GM19025 (cell line): ENCODE results near the gene APOBEC3B.
"Not testable (repeated sequence)": the region's sequence is repeated elsewhere in the genome, so short reads cannot be mapped to it uniquely, and the experiment has no call there.

Experiments used
- ATAC-seq: cut with Tn5 transposase; IDR thresholded peaks from one replicate; pipeline ENCODE4 v1.9.1; 2021; ENCODE audit warnings: mild to moderate bottlenecking, low read depth, moderate library complexity; ENCODE audit not compliant: unreplicated experiment

The APOBEC3B gene

DNA sequence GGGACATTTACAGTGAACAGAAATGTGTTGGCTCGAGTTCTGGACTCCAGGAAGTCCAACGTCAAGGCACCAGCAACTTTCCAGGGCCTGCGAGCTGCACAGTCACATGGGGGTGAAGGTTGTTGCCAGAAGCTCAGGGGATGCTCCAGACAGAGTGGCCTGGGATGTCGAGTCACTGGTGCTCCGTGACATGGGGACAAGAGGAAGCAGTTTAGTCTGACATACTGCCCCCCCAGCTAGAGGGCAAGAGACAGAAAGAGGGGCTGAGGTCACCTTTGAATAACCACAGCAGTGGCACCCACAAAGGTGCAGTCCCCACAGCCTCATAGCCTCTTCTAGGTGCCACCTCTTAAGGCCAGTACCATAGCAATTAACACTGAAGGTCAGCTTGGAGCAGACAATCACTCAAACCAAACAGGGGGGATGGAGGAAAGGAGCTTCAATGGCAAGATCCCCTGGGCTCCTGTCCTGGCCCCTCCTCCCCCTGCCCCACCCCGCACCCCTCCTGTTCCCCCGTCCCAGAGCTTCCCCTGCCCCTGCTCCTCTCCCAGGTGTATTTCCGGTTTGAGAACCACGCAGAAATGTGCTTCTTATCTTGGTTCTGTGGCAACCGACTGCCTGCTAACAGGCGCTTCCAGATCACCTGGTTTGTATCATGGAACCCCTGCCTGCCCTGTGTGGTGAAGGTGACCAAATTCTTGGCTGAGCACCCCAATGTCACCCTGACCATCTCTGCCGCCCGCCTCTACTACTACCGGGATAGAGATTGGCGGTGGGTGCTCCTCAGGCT is 42.6 kb downstream of the APOBEC3B start:
- ATAC-seq: no peak

DNA sequence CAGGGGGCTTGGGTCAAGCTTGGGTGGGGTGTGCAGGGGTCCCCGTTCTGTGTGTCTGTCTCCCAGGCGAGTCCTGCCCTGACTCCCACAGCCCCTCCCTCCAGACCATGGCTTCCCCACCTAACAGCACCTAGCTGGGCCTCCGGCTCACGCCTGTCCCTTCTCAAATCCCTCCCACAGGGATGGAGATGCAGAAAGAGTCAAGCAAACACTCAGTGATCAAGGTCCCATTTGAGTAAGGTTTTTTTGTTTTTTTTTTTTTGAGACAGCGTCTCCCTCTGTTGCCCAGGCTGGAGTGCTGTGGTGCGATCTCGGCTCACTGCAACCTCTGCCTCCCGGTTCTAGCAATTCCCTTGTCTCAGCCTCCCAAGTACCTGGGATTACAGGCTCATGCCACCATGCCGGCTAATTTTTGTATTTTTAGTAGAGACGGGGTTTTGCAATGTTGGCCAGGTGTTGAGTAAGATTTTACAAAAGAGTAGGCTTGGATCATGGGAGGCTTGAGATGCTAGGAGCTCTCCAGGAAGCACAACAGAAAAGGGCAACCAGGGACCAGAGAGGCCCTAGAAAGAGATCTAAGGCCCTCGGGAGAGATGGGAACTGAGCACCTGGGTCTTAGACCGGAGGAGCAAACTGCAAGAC is 44.5 kb downstream of the APOBEC3B start:
- ATAC-seq: no peak

DNA sequence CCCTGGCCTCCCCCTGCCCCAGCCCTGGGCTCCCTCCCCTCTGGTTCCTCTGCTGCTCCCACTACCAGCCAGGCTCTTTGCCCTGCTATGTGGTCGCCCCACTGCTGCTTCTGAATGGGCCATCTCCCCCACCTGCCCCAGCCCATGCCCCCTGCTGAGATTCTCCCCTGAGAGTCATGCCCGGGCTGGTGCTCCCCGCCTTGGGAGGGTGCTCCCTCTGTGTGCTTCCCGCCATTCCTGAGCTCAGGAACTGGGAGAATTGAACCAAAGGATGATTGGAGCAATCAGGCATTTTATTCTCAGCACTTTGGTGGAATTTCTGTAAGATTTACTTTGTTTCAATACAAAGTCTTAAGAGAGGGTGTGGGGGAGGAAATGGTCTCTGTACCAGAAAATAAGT is 45.6 kb downstream of the APOBEC3B start:
- ATAC-seq: no peak

DNA sequence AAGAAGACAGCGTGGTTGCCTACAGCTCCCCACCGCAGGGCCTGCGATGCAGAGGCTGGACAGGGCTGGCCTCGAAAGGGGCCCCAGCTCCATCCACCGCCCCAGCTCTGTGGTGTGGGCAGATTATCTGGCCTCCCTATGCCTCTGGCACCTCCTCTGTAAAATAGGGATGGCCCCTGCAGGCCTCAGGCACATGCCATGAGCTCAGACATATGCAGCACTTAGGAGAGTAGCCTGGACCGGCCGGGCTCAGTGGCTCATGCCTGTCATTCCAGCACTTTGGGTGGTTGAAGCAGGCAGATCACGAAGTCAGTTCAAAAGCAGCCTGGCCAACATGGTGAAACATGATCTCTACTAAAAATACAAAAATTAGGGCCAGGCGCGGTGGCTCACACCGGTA is 46.1 kb downstream of the APOBEC3B start:
- ATAC-seq: no peak

DNA sequence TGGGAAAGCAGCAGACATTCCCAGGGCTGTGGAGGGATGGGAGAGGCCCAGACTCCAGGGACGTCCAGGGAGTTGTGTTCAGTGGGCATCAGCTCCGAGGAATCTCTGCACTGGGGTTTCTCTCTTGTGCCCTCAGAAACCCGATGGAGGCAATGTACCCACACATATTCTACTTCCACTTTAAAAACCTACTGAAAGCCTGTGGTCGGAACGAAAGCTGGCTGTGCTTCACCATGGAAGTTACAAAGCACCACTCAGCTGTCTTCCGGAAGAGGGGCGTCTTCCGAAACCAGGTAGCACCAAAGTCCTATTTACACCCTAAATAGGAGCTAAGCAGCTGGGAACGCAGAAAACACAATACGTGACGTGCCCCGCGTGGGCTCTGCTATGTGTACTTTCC is 47.1 kb downstream of the APOBEC3B start:
- ATAC-seq: no peak

DNA sequence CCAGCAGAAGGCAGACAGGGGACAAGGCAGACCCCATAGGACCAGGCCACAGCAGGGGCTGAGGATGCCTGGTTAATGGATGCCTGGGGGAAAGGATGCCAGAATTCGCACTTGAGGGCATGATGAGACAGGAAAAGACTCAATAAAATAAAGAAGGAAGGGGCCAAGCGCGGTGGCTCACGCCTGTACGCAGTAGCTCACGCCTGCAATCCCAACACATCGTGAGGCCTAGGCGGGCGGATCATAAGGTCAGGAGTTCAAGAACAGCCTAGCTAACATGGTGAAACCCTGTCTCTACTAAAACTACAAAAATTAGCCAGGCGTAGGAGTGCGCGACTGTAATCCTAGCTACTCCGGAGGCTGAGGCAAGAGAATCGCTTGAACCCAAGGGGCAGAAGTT is 48.6 kb downstream of the APOBEC3B start:
- no peak for ATAC-seq

DNA sequence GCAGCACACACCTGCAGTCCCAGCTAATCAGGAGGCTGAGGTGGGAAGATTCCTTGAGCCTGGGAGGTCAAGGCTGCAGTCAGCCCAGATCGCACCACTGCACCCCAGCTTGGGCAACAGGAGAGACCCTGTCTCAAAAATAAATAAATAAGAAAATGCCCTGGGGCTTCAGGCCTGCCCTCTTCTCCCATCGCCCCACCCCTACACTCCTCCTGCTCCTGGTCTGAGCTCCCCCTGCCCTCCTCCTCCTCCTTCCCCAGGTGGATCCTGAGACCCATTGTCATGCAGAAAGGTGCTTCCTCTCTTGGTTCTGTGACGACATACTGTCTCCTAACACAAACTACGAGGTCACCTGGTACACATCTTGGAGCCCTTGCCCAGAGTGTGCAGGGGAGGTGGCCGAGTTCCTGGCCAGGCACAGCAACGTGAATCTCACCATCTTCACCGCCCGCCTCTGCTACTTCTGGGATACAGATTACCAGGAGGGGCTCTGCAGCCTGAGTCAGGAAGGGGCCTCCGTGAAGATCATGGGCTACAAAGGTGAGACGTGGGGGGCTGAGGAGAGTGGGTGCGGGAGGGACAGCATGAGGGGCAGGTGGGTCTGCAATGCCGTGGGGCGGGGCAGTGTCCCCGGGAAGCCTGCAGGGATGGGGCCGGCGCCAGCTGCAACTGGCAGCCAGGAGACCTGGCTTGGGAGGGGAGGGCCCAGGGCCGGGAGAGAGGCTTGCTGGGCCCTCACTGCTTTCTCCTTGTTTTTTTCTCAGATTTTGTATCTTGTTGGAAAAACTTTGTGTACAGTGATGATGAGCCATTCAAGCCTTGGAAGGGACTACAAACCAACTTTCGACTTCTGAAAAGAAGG is 49.5 kb downstream of the APOBEC3B start:
- ATAC-seq: not testable (repeated sequence)

DNA sequence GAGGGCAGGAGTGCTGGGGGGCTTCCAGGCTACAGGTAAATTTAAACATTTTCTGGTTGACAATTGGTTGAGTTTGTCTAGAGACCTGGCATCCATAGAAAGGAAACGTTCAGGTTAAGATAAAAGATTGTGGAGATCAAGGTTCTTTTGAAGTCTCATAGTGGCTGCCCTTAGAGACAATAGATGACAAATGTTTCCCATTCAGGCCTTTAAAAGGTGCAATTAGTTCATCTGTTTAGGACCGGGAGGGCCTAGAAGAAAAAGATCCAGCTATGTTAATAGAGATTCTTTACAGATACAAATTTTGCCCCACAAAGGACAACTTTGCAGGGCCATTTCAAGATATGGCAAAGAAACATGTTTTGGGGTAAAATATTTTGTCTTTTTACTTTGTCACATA is 54.9 kb downstream of the APOBEC3B start:
- ATAC-seq: not testable (repeated sequence)

DNA sequence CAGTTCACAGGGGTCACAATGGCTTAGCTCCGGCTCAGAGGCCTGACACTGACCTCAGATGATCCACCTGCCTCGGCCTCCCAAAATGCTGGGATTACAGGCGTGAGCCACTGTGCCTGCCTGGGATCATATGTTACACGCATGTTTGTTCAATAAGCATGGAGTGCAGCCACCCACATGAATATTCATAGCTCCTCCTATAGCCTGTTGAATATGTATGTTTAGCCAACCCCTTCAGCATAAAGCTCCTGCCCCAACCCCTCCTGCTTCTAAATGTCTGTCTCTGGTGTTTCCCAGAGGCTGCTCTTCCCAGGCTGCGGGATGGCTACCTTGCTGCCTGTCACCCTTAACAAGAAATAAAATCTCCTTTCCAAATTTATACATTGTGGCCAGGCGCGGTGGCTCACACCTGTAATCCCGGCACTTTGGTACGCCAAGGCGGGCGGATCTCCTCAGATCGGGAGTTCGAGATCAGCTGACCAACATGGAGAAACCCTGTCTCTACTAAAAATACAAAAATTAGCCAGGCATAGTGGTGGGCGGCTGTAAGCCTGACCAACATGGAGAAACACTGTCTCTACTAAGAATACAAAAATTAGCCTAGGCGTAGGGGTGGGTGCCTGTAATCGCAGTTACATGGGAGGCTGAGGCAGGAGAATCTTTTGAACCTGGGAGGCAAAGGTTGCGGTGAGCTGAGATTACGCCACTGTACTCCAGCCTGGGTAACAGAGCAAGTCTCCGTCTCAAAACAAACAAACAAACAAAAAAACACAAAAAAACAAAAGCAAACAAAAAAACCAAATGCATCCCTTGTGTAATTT is 57.4 kb downstream of the APOBEC3B start:
- ATAC-seq: no peak

DNA sequence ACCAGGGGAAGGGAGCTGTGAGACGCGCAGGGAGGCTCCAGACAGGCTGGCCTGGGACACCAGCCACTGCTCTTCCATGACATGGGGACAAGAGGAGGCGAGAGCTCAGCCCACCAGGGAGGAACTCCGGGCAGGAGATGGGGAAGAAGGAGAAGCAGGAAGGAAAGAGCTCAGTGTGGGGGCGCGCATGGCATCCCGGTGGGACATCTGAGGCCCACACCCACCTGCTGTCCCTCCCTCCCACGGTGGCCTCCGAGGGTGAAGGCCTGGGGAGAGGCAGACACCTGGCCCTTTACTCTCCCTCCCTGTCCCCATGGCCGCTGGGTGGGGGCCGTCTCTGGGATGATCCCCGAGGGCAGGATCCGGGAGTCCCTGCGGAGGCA is 58.0 kb downstream of the APOBEC3B start:
- not testable (repeated sequence) for ATAC-seq

DNA sequence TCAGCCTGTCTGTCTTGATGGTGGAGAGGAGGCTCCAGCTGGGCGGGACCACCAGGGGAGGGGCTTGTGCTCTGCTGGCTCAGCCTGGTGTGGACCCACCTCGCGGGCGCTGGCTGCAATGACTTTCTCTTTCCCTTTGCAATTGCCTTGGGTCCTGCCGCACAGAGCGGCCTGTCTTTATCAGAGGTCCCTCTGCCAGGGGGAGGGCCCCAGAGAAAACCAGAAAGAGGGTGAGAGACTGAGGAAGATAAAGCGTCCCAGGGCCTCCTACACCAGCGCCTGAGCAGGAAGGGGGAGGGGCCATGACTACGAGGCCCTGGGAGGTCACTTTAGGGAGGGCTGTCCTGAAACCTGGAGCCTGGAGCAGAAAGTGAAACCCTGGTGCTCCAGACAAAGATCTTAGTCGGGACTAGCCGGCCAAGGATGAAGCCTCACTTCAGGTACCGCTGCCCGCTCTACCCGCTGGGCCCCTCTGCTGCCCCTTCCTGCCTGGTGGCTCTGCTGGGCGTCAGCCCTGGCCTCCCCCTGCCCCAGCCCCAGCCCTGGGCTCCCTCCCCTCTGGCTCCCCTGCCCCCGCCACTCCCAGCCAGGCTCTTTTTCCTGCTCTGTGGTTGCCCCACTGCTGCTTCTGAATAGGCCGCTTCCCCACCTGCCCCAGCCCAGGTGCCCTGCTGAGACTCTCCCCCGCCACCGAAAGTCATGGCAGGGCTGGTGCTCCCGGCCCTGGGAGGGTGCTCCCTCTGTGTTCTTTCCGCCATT is 58.6 kb downstream of the APOBEC3B start, which contains the start of gene APOBEC3F:
Gene APOBEC3F, plus strand, starts transcription at position 327 of the 759 bp plus-strand sequence. Its CDS starts 97 bp downstream, at position 424.
- ATAC-seq: peak; percentile 86

DNA sequence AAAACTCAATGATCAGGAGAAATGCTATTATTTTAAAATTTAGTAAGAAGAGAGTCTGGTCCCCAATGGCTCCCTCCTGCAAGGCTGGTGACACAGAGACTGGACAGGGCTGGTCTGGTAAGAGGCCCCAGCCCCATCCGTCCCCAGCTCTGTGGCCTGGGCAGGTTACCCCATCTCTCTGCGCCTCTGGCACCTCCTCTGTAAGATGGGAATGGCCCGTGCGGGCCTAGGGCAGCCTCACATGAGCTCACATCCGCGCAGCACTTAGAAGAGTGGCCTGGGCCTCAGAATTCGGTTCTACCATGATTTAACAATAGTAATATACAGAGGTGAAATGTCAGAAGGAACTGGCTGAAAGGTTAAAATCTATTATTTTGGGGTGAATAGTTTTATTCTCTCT is 59.8 kb downstream of the APOBEC3B start:
- ATAC-seq: no peak
